Activated naive CD4-positive, alpha-beta T cell treated with anti-CD3 and anti-CD28 coated beads for 36 hours (primary cell): ENCODE measurements around the gene NEK8. TPM values are rescaled to one million over a fixed set of nuclear protein-coding genes. Genes with fewer than 3 reads are reported as not detected.
A peak's percentile ranks its signal among the peaks of the same experiment; 100 is the strongest.

Source experiments
- CTCF ChIA-PET: fragments of 350-600 bp; sonication (Branson Sonifier 250); formaldehyde crosslinking; loops from one replicate; lab custom pipeline; 2021; ENCODE audit warnings: antibody characterized with exemption; lab: Charles Lee
- DNase-seq: peaks from one replicate; pipeline ENCODE4 v3.0.0-alpha.2; 2020
- H3K27ac Mint-ChIP-seq: one replicate; pipeline ENCODE4 v1.8.0; 2021; ENCODE audit warnings: mild to moderate bottlenecking, mixed read lengths
- H3K27me3 Mint-ChIP-seq: one replicate; pipeline ENCODE4 v1.8.0; 2021; ENCODE audit warnings: low read depth, mixed read lengths
- H3K36me3 Mint-ChIP-seq: one replicate; pipeline ENCODE4 v1.8.0; 2021; ENCODE audit warnings: low read depth, mixed read lengths
- H3K4me1 Mint-ChIP-seq: one replicate; pipeline ENCODE4 v1.8.0; 2021; ENCODE audit warnings: low read depth, mixed read lengths
- H3K4me3 Mint-ChIP-seq: one replicate; pipeline ENCODE4 v1.8.0; 2021; ENCODE audit warnings: mild to moderate bottlenecking, moderate library complexity, mixed read lengths
- H3K9me3 Mint-ChIP-seq: one replicate; pipeline ENCODE4 v1.8.0; 2021; ENCODE audit warnings: mixed read lengths
- intact Hi-C: fragments of 100-400 bp; cut with micrococcal nuclease; formaldehyde crosslinking; loops from one replicate; pipeline ENCODE4 v1.15.1; 2023
- total RNA-seq, 2 experiments: library from RNA; stranded (reverse); gene quantifications; one replicate each; pipeline ENCODE4 v1.2.3, GENCODE V29; 2021

NEK8 gene
- total RNA-seq, 2 experiments from 2014 or later: 3.1 to 3.2 TPM

DNA sequence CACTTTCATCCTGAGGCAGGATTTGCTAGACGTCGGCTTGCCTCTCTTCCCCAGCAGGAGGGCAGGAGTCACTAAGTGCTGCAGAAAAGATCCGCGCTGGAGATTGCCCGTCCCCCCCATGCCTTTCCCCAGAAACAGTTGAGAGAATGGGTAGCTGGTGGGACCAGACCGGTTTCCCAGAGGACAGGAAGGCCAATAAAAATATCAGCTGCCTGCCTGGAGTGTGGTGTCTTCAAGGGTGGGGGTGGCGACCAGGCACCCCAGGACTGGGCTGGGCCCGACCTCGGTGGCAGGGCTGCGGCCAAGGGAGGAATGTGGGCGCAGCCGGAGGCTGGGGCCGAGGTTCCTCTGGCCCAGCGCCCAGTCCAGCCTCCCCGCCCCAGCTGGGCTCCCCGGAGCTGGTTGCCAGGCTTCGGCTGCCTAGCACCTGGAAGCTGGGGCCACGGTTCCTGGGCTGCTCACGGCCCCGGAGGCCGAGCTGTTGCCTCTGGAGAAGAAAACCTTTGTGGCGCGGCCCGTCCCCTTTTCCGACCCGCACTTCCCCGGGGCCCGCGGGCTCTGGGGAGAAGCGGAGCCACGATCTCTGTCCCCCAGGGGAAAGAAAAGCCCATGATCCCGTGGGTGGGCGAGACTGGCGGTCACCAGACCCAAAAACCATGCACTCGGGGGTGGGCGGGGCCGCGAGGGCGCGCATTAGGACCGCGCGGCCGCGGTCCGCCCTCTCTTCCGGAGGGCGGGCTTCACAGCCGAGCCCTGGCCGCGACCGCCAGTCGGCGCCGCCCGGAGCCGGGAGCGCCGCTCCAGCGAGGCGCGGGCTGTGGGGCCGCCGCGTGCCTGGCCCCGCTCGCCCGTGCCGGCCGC, 14.9 kb downstream of the NEK8 start, which contains the start of gene TRAF4:
Gene TRAF4, plus strand, starts transcription at position 769 of the 861 bp plus-strand sequence. CDS start 102 bp downstream, outside the sequence.
- Mint-ChIP-seq H3K4me3 (peak within 1 kb of the TSS; percentile 91), H3K27ac (peak within 1 kb of the TSS; percentile 85), H3K36me3 (peaks cover 25% of the 10 kb centered on the region), H3K4me1 (peaks cover 45% of the 10 kb centered on the region), H3K9me3 (peaks cover 4% of the 10 kb centered on the region), H3K27me3 (no peaks in the 10 kb centered on the region)
- intact Hi-C loops: loop anchor here (1.0 kb wide), 2 partner anchors 15 to 209 kb away; partner anchors contain the start of gene NEK8
- CTCF ChIA-PET: interaction anchor here (0.6 to 14.2 kb wide), 4 partner anchors 7 to 190 kb away, joined by 3 to 353 read pairs (median 17); partner anchors contain the start of genes NEK8 and TLCD1
- peak; percentile 74 for DNase-seq

DNA sequence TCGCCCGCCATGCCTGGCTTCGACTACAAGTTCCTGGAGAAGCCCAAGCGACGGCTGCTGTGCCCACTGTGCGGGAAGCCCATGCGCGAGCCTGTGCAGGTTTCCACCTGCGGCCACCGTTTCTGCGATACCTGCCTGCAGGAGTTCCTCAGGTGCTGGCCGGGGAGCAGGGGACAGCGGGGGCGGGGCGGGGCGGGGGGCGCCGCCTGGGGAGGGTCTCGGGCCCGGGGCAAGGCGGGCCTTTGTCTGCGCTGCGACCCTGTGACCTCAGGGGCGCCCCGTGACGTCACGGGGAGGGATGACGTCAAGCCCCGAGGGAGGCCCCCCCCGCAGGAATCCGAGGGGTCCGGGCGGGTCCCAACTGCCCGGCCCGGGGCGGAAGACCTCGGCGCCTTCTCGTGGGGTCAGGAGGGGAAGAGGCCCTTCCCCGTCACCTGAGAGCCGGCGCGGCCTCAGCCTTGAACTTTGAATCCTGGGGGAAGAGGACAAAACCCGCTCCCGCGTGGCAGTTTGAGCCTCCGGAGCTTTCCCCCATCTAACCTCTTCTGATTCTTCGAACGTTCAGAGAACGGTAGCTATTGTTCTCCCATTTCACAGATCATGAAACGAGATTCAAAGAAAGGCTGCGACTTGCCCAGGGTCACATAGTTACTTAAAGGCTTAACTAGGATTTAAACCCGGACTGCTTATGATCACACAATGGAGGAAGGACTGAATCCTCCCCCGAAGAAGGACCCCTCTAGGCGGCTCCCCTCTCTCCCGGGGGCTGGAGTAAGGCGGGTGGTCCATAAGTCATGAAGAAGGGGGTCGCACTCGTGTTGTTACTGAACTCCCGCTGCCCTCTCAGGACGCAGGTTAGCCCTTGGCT, 15.8 kb downstream of the NEK8 start:
- Mint-ChIP-seq H3K4me1 (peaks cover 40% of the 10 kb centered on the region), H3K4me3 (peak overlapping the region; percentile 91), H3K27me3 (no peaks in the 10 kb centered on the region), H3K36me3 (peaks cover 29% of the 10 kb centered on the region), H3K27ac (peak overlapping the region; percentile 85), H3K9me3 (peaks cover 3% of the 10 kb centered on the region)
- CTCF ChIA-PET: interaction anchor here (1.5 to 14.2 kb wide), 3 partner anchors 7 to 20 kb away, joined by 3 to 353 read pairs (median 30); partner anchors contain the start of genes NEK8 and TLCD1
- intact Hi-C loops: no loop called here
- DNase-seq: peak; percentile 72

DNA sequence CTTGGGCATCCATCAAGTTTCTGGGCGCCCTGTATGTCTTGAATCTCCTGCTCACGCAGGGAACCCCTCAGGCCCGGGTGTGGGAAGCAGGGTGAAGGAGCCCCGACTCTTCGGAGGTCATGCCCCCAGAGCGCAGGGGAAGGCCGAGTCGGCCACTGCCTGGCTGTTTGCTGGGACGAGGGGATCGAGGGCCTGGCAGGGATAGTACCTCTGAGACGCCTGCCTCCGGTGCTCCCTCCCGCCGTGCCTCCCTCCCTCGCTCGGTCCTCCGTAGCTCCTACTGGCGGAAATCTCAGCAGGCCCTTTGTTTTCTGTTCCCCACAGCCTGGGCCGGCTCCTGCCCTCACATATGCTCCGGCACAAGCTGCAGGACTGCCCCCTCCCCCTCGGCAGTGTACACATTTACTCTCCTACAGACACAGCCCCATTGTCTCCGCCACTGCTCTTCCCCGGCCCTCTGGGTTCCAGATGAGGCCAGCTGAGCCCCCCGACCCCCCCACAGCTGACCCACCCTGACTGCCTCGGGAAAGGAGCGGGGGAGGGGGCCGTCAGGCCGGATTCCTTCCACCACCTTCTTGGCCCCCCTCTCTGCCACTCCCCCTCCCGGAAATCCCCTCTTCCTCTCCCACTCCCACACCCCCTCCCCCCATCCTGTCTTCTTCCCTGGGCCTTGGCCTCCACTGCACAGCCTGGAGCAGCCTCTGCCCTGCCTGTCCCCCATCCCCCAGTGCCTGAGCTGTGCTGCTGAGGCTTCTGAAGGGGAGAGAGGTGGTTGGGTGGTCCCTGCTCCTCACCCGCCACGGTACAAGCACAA, 16.6 kb downstream of the NEK8 start:
- peaks cover 1% of the 10 kb centered on the region for H3K9me3 Mint-ChIP-seq
- CTCF ChIA-PET: interaction anchor here (1.1 to 14.2 kb wide), 4 partner anchors 19 to 24 kb away, joined by 3 to 353 read pairs (median 42); partner anchors contain the start of genes NEK8 and TLCD1
- intact Hi-C loops: no loop called here
- peak overlapping the region; percentile 85 for H3K27ac Mint-ChIP-seq
- H3K36me3 Mint-ChIP-seq: peaks cover 27% of the 10 kb centered on the region
- peak; percentile 56 for DNase-seq
- no peaks in the 10 kb centered on the region for H3K27me3 Mint-ChIP-seq
- peak overlapping the region; percentile 91 for H3K4me3 Mint-ChIP-seq
- H3K4me1 Mint-ChIP-seq: peaks cover 41% of the 10 kb centered on the region

DNA sequence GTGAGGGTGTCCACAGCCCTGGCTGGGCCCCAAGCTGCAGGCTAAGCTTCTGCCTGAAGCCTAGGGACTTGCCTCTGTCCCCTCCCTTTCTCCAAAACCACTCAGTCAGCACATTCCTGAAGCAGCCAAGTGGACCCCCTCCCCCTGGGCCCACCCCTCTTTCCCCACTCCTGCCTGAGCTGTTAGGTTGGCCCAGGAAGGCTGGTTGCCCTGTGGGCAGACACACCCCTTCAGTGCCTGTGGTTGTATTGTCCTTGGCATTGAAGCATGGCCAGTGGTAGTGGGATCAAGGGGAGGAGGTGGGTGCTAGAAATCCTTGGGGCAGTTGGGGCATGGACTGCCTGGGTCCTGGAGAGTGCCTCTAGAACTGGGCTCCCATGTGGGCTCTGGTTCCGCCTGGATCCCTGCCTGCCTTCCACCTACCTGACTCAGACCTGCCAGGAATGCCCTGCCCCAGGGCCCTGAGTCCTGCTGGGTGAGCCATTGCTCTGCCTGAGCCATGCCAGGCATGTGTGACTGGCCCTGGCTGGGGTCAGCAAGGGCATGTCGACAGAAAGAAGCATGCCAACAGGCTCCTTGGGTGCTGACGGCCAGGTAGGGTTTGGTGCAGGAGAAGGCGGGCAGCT, 17.3 kb downstream of the NEK8 start:
- no peaks in the 10 kb centered on the region for H3K27me3 Mint-ChIP-seq
- peak overlapping the region; percentile 85 for H3K27ac Mint-ChIP-seq
- no peaks in the 10 kb centered on the region for H3K9me3 Mint-ChIP-seq
- DNase-seq: no peak
- peak overlapping the region; percentile 91 for H3K4me3 Mint-ChIP-seq
- peaks cover 47% of the 10 kb centered on the region for H3K4me1 Mint-ChIP-seq
- H3K36me3 Mint-ChIP-seq: peaks cover 29% of the 10 kb centered on the region
- intact Hi-C loops: no loop called here
- CTCF ChIA-PET: interaction anchor here (1.1 to 14.2 kb wide), 3 partner anchors 18 to 24 kb away, joined by 3 to 353 read pairs (median 80); partner anchors contain the start of genes NEK8 and TLCD1

DNA sequence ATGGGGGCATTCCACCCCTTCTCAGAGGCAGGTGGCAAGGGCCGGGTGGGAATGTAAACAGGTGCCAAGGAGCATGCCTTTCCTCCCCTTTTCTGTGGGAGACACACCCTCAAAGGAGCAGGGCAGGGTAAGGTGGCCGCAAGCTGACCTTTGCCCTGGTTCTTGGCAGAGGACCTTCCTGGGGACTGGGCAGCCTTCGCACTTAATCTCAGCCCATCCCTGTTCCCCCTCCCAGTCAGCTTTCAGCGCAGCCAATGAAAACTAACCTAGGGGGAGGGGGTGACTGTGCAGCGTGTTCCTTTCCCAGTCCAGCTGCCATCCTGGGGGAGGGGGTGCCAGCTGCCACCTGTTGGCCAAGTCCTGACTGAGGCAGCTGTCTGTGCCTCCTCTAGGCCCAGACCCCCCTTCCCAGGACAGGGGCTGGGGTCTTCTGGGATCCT, 18.0 kb downstream of the NEK8 start:
- no peaks in the 10 kb centered on the region for H3K27me3 Mint-ChIP-seq
- DNase-seq: no peak
- peak overlapping the region; percentile 91 for H3K4me3 Mint-ChIP-seq
- peak overlapping the region; percentile 67 for H3K27ac Mint-ChIP-seq
- H3K36me3 Mint-ChIP-seq: peaks cover 30% of the 10 kb centered on the region
- H3K4me1 Mint-ChIP-seq: peaks cover 45% of the 10 kb centered on the region
- intact Hi-C loops: no loop called here
- H3K9me3 Mint-ChIP-seq: no peaks in the 10 kb centered on the region
- CTCF ChIA-PET: interaction anchor here (0.6 to 14.2 kb wide), 3 partner anchors 18 to 100 kb away, joined by 3 to 353 read pairs (median 80); partner anchors contain the start of genes NEK8 and TLCD1

DNA sequence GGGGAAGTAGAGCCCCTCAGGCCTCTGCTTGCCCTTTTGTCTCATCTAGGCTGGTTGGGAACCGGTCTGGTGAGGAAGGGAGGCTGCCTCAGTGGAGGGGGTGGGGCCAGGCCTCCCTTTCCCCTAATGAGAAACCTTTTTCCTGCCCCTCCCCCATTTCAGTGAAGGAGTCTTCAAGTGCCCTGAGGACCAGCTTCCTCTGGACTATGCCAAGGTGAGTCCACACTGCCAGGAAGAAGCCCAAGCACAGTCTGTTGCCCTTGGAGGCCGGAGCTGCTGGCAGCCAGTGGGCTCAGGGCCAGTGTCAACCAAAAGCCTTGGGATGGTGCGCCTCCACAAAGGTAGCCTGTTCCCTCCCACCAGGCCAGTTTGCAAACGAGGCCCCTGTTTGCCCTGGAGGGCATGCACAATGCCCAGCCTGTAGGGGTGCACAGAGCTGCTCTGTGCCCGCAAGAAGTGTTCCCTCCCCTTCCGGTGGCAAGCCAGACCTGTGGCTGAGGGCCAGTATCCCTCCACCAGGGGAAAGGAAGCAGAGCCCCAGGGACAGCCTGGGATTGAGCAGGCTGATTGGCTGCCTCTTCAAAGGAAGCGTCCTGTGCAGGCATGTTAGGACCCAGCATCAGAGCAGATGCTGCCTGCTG, 18.6 kb downstream of the NEK8 start:
- no peak overlapping the region for H3K4me3 Mint-ChIP-seq
- H3K27ac Mint-ChIP-seq: no peak overlapping the region
- peaks cover 42% of the 10 kb centered on the region for H3K4me1 Mint-ChIP-seq
- DNase-seq: no peak
- CTCF ChIA-PET: interaction anchor here (0.6 to 14.2 kb wide), 3 partner anchors 17 to 100 kb away, joined by 3 to 353 read pairs (median 80); partner anchors contain the start of genes NEK8 and TLCD1
- H3K27me3 Mint-ChIP-seq: no peaks in the 10 kb centered on the region
- intact Hi-C loops: no loop called here
- peaks cover 30% of the 10 kb centered on the region for H3K36me3 Mint-ChIP-seq
- H3K9me3 Mint-ChIP-seq: no peaks in the 10 kb centered on the region

DNA sequence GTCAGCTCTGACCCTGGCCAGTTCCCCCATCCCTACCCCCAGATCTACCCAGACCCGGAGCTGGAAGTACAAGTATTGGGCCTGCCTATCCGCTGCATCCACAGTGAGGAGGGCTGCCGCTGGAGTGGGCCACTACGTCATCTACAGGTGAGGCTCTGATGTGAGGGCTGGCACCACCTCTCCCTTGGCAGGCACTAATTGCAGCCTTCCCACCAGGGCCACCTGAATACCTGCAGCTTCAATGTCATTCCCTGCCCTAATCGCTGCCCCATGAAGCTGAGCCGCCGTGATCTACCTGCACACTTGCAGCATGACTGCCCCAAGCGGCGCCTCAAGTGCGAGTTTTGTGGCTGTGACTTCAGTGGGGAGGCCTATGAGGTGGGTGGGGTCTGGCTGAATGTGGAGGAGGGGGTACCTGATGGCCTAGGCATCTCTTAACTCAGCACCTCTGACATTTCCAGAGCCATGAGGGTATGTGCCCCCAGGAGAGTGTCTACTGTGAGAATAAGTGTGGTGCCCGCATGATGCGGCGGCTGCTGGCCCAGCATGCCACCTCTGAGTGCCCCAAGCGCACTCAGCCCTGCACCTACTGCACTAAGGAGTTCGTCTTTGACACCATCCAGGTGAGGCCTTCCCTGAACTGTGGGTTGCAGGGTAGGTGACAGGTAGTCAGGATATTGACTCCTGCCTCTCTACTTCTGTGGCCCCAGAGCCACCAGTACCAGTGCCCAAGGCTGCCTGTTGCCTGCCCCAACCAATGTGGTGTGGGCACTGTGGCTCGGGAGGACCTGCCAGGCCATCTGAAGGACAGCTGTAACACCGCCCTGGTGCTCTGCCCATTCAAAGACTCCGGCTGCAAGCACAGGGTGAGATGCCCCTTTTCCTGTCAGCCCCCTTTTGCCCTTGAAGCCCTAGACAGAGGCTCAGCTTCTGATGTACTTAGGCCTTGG, 19.5 kb downstream of the NEK8 start:
- H3K27me3 Mint-ChIP-seq: no peaks in the 10 kb centered on the region
- CTCF ChIA-PET: interaction anchor here (0.9 to 14.2 kb wide), 5 partner anchors 16 to 102 kb away, joined by 3 to 353 read pairs (median 20); partner anchors contain the start of genes BLTP2, NEK8, RPL23A and TLCD1
- peak overlapping the region; percentile 20 for H3K27ac Mint-ChIP-seq
- peaks cover 35% of the 10 kb centered on the region for H3K36me3 Mint-ChIP-seq
- no peak overlapping the region for H3K4me3 Mint-ChIP-seq
- no peak for DNase-seq
- H3K9me3 Mint-ChIP-seq: no peaks in the 10 kb centered on the region
- intact Hi-C loops: no loop called here
- H3K4me1 Mint-ChIP-seq: peaks cover 40% of the 10 kb centered on the region

DNA sequence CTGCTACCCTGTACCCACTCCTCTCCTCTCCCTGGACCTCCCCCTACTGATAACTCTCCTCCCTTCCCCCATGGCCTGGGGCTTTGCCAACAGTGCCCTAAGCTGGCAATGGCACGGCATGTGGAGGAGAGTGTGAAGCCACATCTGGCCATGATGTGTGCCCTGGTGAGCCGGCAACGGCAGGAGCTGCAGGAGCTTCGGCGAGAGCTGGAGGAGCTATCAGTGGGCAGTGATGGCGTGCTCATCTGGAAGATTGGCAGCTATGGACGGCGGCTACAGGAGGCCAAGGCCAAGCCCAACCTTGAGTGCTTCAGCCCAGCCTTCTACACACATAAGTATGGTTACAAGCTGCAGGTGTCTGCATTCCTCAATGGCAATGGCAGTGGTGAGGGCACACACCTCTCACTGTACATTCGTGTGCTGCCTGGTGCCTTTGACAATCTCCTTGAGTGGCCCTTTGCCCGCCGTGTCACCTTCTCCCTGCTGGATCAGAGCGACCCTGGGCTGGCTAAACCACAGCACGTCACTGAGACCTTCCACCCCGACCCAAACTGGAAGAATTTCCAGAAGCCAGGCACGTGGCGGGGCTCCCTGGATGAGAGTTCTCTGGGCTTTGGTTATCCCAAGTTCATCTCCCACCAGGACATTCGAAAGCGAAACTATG, 20.4 kb downstream of the NEK8 start:
- H3K27me3 Mint-ChIP-seq: no peaks in the 10 kb centered on the region
- intact Hi-C loops: no loop called here
- CTCF ChIA-PET: interaction anchor here (0.8 to 14.2 kb wide), 10 partner anchors 8 to 103 kb away, joined by 3 to 353 read pairs (median 6); partner anchors contain the start of genes BLTP2, NEK8, RPL23A and TLCD1
- no peak for DNase-seq
- H3K27ac Mint-ChIP-seq: peak overlapping the region; percentile 15
- no peaks in the 10 kb centered on the region for H3K9me3 Mint-ChIP-seq
- peaks cover 35% of the 10 kb centered on the region for H3K36me3 Mint-ChIP-seq
- H3K4me1 Mint-ChIP-seq: peaks cover 40% of the 10 kb centered on the region
- H3K4me3 Mint-ChIP-seq: no peak overlapping the region

DNA sequence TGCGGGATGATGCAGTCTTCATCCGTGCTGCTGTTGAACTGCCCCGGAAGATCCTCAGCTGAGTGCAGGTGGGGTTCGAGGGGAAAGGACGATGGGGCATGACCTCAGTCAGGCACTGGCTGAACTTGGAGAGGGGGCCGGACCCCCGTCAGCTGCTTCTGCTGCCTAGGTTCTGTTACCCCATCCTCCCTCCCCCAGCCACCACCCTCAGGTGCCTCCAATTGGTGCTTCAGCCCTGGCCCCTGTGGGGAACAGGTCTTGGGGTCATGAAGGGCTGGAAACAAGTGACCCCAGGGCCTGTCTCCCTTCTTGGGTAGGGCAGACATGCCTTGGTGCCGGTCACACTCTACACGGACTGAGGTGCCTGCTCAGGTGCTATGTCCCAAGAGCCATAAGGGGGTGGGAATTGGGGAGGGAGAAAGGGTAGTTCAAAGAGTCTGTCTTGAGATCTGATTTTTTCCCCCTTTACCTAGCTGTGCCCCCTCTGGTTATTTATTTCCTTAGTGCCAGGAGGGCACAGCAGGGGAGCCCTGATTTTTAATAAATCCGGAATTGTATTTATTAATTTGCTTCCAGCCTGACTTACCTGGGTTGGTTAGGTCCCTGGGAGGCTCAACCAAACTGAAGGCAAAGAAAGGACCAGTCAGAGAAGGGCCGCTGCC, 21.1 kb downstream of the NEK8 start:
- Mint-ChIP-seq H3K36me3 (peaks cover 33% of the 10 kb centered on the region), H3K27me3 (no peaks in the 10 kb centered on the region), H3K4me1 (peaks cover 40% of the 10 kb centered on the region), H3K27ac (peak overlapping the region; percentile 65), H3K4me3 (peak overlapping the region; percentile 6), H3K9me3 (no peaks in the 10 kb centered on the region)
- intact Hi-C loops: loop anchor here (1.0 kb wide), 2 partner anchors 22 to 102 kb away; no protein-coding TSS in a partner anchor
- DNase-seq: no peak
- CTCF ChIA-PET: interaction anchor here (0.6 to 14.2 kb wide), 17 partner anchors 8 to 191 kb away, joined by 3 to 353 read pairs (median 4); partner anchors contain the start of genes BLTP2, FAM222B, NEK8 and RPL23A
